Keratinocyte (primary cell): ENCODE measurements around the gene GBP7. TPM values are rescaled to one million over a fixed set of nuclear protein-coding genes. Genes with fewer than 3 reads are reported as not detected.

ENCODE experiments used
- DNase-seq: peaks from one replicate; pipeline ENCODE4 v3.0.0-alpha.2; 2011; ENCODE audit warnings: low read depth, missing footprints, low spot score
- FAIRE-seq: peaks from 2 replicates; lab custom pipeline; 2011; peaks lifted over from hg19 to GRCh38; lab: Jason Lieb, UNC
- H2AFZ ChIP-seq: 2 replicates; pipeline ENCODE4 v1.6.0; 2012; ENCODE audit warnings: low read length, control low read depth, inconsistent platforms; ENCODE audit not compliant: control insufficient read depth
- H3K27ac ChIP-seq: 2 replicates; pipeline ENCODE4 v1.5.1; 2011; ENCODE audit warnings: low read length; ENCODE audit not compliant: control insufficient read depth, insufficient read depth
- H3K27me3 ChIP-seq: 3 replicates; pipeline ENCODE4 v1.6.0; 2011; ENCODE audit warnings: low read length; ENCODE audit not compliant: control insufficient read depth, insufficient read depth; ENCODE audit errors: extremely low read depth
- H3K36me3 ChIP-seq, 2 experiments: 2 replicates in 1 of 2; 3 replicates in 1 of 2; pipeline ENCODE4 v1.5.1; 2011; ENCODE audit warnings: low read length in 2 of 2, mild to moderate bottlenecking in 1 of 2; ENCODE audit not compliant: control insufficient read depth in 2 of 2, insufficient read depth in 2 of 2; ENCODE audit errors: extremely low read depth in 1 of 2
- H3K4me1 ChIP-seq: 3 replicates; pipeline ENCODE4 v1.5.1; 2011; ENCODE audit warnings: low read length; ENCODE audit not compliant: control insufficient read depth, insufficient read depth; ENCODE audit errors: extremely low read depth
- H3K4me2 ChIP-seq: 3 replicates; pipeline ENCODE4 v1.6.0; 2011; ENCODE audit warnings: low read depth, low read length; ENCODE audit not compliant: control insufficient read depth, insufficient read depth; ENCODE audit errors: extremely low read depth
- H3K4me3 ChIP-seq, 3 experiments: fragments of 200-600 bp in 1 of 3; sonication (generic) in 1 of 3; 2 replicates in 2 of 3; 3 replicates in 1 of 3; pipeline ENCODE4 v1.5.1; 2011 to 2016; ENCODE audit warnings: low read length in 3 of 3, mild to moderate bottlenecking in 3 of 3, control low read depth in 2 of 3, inconsistent platforms in 1 of 3, low read depth in 1 of 3, mixed read lengths in 1 of 3, mixed run types in 1 of 3, moderate library complexity in 1 of 3; ENCODE audit not compliant: control insufficient read depth in 2 of 3, insufficient read depth in 2 of 3; ENCODE audit errors: extremely low read depth in 1 of 3
- H3K79me2 ChIP-seq: 2 replicates; pipeline ENCODE4 v1.6.0; 2012; ENCODE audit warnings: low read length; ENCODE audit not compliant: control insufficient read depth, insufficient read depth
- H3K9ac ChIP-seq: 3 replicates; pipeline ENCODE4 v1.6.0; 2011; ENCODE audit warnings: low read length; ENCODE audit not compliant: control insufficient read depth, insufficient read depth; ENCODE audit errors: extremely low read depth
- H3K9me1 ChIP-seq: 3 replicates; pipeline ENCODE4 v1.6.0; 2011; ENCODE audit warnings: low read length; ENCODE audit not compliant: control insufficient read depth, insufficient read depth; ENCODE audit errors: extremely low read depth
- H3K9me3 ChIP-seq: 2 replicates; pipeline ENCODE4 v1.5.1; 2012; ENCODE audit warnings: low read depth, low read length; ENCODE audit not compliant: control insufficient read depth
- H4K20me1 ChIP-seq: 3 replicates; pipeline ENCODE4 v1.6.0; 2011; ENCODE audit warnings: low read length; ENCODE audit not compliant: control insufficient read depth, insufficient read depth; ENCODE audit errors: extremely low read depth
- CTCF ChIP-seq, 3 experiments: IDR thresholded peaks in 1 of 3; conservative IDR thresholded peaks in 1 of 3; optimal IDR thresholded peaks in 1 of 3; 2 replicates in 2 of 3; 3 replicates in 1 of 3; pipeline versions ENCODE3 to v1.5.1; 2011; ENCODE audit warnings: low read length in 3 of 3, mild to moderate bottlenecking in 3 of 3, moderate library complexity in 2 of 3, control low read depth in 1 of 3, inconsistent platforms in 1 of 3; ENCODE audit not compliant: insufficient read depth in 2 of 3; ENCODE audit errors: extremely low read depth in 1 of 3
- EZH2 ChIP-seq: IDR thresholded peaks from one replicate; pipeline ENCODE4 v1.6.1; 2012; ENCODE audit warnings: inconsistent platforms, mild to moderate bottlenecking, low read length, moderate library complexity
- dilution Hi-C: fragments of 300-500 bp; cut with MboI; formaldehyde crosslinking; loops from one replicate; pipeline ENCODE4 v1.7.0; 2020; ENCODE audit warnings: low sequenced_read_pairs; ENCODE audit not compliant: extremely low pct_ligation_motif_present
- polyA plus RNA-seq, 5 experiments: library from polyadenylated mRNA; depleted of rRNA in 3 of 5; stranded (reverse) in 3 of 5; stranded (forward) in 1 of 5; unstranded in 1 of 5; fragments of >200 nt; gene quantifications; 1 replicate in 1 of 5; 2 replicates in 3 of 5; 3 replicates in 1 of 5; pipeline versions ENCODE4 v1.2.1 to v1.2.3, GENCODE V29; 2011 to 2012; ENCODE audit warnings: missing spikeins in 2 of 5, low read depth in 1 of 5, low replicate concordance in 1 of 5

The GBP7 gene
- polyA plus RNA-seq, 1 donor (not counting 4 experiments of a cell fraction or from before 2014, with no cell fraction given): not detected

GRCh38 chr1:89147678-89148658, 27.8 kb downstream of the GBP7 start:
- no peak overlapping the region for H3K27ac ChIP-seq
- H3K9me3 ChIP-seq: no peaks in the 10 kb centered on the region
- H3K36me3 ChIP-seq: no peaks in the 10 kb centered on the region
- no peak overlapping the region for H3K9ac ChIP-seq
- H3K4me3 ChIP-seq: no peak overlapping the region
- dilution Hi-C loops: no loop called here
- H4K20me1 ChIP-seq: no peaks in the 10 kb centered on the region
- H3K79me2 ChIP-seq: no peaks in the 10 kb centered on the region
- no peaks in the 10 kb centered on the region for H3K9me1 ChIP-seq
- FAIRE-seq (no peak), DNase-seq (no peak)
- no peak overlapping the region for H2AFZ ChIP-seq
- H3K27me3 ChIP-seq: no peaks in the 10 kb centered on the region
- no peak overlapping the region for H3K4me2 ChIP-seq
- TF ChIP-seq EZH2 (no peak), CTCF (optimal IDR thresholded peaks at IDR 0.05 in 1 of 3, IDR thresholded peaks at IDR 0.05 in 1 of 3, conservative IDR thresholded peaks at IDR 0.05 in 1 of 3; ENCODE audit: extremely low read depth in 1 of 3, insufficient read depth in 2 of 3, low read length in 3 of 3) (no peak)
- H3K4me1 ChIP-seq: no peaks in the 10 kb centered on the region

DNA sequence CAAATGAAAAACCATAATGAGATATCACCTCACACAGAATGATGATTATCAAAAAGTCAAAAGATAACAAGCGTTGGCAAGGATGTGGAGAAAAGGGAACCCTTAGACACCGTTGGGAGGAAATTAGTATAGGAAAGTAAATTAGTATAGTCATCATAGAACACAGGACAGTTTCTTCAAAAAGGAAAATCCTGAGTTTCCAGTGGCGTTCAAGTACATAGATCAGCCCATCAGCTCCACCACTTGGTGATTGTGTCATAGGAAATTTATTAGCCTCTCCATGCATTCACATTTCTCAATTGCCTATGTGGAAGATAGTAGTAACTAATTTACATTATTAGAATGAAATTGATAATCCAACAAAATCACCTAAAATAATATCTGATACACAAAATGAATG, 29.1 kb downstream of the GBP7 start:
- H3K27me3 ChIP-seq: no peaks in the 10 kb centered on the region
- no peak for DNase-seq
- no peak overlapping the region for H2AFZ ChIP-seq
- no peaks in the 10 kb centered on the region for H3K36me3 ChIP-seq
- dilution Hi-C loops: no loop called here
- H3K9me3 ChIP-seq: no peaks in the 10 kb centered on the region
- H4K20me1 ChIP-seq: no peaks in the 10 kb centered on the region
- H3K4me3 ChIP-seq: no peak overlapping the region
- H3K4me2 ChIP-seq: no peak overlapping the region
- no peaks in the 10 kb centered on the region for H3K9me1 ChIP-seq
- no peak overlapping the region for H3K27ac ChIP-seq
- H3K4me1 ChIP-seq: no peaks in the 10 kb centered on the region
- H3K9ac ChIP-seq: no peak overlapping the region
- TF ChIP-seq CTCF (optimal IDR thresholded peaks at IDR 0.05 in 1 of 3, IDR thresholded peaks at IDR 0.05 in 1 of 3, conservative IDR thresholded peaks at IDR 0.05 in 1 of 3; ENCODE audit: extremely low read depth in 1 of 3, insufficient read depth in 2 of 3, low read length in 3 of 3): no peak
- no peak for TF ChIP-seq EZH2
- H3K79me2 ChIP-seq: no peaks in the 10 kb centered on the region
- FAIRE-seq: no peak
